GM21515 (cell line): ENCODE results near the gene EXOC6.
"Not testable (repeated sequence)": the region's sequence is repeated elsewhere in the genome, so short reads cannot be mapped to it uniquely, and the experiment has no call there.

Experiments used
- ATAC-seq: cut with Tn5 transposase; IDR thresholded peaks from one replicate; pipeline ENCODE4 v1.9.1; 2021; ENCODE audit not compliant: unreplicated experiment

Gene EXOC6

DNA sequence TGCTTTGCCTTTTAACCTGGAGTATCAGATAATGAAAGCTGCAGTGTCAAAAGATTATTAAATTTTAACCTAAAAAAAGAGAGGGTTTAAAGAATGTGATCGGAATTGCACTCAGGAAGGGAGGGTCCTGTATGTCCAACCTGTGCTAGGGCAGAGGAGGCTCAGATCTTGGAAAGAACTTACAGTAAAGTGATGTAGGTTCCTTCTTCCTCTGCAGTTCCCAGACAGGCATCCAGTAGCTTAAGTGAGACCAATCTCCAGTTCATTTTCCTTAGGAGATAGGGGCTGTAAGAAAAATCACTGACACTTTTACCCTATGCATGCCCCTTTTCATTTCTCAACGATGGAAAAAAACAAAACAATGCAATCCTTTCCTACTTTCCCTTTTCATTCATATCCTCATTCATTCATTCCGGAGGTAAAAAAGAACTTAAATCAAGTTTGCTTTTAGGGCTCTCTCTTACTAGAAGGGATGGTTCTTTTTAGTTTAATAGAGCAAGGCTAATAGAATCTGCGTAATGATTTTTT is 28.3 kb downstream of the EXOC6 start:
- no peak for ATAC-seq

DNA sequence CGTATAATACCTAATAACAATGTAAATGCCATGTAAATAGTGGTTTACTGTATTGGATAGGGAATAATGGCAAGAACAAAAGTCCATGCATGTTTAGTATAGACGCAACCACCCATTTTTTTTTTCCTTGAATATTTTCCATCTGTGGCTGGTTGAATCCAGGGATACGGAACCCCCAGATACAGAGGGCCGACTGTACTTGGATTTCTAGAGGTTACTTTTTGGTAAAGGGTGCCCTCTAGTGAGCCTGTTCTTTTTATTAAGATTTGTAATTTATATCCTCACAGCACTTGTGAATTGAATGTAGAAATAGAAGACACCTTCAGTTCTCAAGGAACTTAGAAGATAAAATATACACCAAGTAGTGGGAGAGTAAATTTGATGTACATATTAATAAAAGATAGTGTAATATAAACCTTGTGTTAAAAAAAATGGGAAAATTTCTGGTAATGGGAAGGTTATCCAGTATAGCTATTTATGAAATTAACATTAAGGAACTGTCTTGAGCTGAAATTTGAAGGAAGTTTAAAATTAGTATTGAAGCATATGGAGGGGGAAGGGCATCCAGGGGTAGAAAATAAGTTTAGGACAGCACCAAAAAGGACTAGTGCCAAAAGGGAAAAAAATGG is 32.0 kb downstream of the EXOC6 start:
- no peak for ATAC-seq

DNA sequence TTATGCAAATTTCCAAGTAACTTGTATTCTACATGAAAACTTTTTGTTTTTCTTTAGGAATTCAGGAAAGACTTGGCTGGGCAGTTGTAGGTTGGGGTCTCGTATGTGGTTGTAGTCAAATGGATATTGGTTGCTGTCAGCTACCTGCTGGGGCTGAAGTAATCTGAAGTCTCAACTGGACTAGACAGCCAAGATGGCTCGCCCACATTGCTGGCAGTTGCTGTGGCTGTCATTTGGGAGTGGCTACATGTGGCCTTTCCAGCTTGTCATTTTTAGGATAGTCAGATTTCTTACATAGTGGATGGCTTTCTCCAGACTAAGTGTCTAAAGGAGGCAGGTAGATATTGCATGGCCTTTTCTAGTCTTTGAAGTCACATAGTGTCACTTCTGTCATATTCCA is 32.6 kb downstream of the EXOC6 start:
- ATAC-seq: no peak

DNA sequence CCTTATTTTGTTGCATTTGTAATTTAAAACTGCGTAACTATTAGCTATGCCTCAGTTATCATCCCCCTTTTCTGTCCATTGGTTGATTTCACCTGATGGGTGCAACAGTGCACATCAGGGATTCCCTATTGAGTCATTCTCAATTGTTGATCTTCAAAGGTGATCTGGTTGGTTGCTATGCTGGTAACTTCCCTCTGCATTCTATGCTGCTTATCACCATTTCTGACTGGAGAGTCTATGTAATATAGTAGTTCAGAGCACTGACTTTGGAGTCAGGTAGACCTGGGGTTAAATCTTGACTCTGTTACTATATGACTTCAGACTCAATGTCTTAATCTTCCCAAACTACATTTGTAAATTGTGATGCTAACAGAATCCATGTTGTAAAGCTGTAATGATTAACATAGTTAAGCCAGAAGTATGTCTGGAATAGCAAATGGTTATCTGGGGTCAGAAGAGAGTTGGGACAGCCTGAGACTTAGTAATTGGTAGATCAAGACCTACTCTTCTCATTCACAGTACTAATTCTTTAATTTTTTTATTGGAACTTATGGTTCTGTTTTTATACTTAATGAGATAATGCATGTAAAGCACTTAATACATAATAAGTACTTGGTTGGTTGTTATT is 38.1 kb downstream of the EXOC6 start:
- ATAC-seq: no peak

DNA sequence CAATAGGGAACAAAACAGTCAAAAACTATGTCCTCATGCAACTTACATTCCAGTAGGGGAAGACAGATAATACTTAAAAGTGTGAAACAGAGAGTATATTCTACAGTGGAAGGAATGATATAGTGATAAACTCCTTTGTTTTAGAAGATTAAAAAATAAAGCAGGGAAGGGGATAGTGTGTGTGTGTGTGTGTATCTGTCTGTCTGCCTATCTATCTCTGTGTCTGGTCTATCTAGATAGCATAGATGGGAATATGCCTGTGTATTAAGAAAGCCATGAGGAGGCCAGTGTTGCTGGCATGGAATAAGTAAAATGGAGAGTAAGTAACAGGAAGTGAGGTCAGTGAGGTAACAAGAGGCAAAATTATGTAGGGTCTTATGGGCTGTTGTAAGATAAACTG is 42.2 kb downstream of the EXOC6 start:
- ATAC-seq: no peak

DNA sequence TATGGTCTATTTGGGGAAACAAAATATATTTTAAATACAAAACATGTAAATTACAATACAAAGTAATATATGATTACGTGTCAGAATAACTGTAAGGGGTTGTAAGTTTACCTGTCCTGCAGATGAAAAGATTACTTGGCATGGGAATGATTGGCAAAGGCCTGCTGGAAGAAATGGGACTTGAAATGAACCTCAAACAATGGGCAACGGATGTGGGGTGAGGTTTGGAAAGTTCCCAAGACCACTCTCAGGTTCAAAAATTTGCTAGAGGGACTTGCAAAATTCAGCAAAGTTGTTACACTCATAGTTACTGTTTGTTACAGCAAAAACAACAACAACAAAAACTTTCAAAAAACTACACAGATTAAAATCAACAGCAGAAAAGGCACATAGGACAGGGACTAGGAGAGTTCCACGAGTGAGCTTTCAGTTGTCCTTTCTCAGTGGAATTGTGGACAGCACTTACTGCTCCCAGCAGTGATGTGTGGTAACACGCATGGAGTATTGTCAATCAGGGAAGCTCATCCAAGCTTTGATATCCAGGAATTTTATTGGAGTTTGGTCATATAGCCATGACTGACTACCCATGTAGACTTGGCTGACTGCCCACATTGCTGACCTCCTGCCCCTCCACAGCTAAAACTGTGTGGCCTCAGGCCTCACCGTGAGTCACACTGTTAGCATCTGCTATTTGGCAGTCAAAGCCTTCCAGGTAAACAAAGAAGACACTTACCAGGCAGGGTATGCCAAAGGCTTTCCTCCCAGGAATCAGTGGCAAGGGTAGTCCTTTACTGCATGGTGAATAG is 43.8 kb downstream of the EXOC6 start:
- ATAC-seq: no peak

DNA sequence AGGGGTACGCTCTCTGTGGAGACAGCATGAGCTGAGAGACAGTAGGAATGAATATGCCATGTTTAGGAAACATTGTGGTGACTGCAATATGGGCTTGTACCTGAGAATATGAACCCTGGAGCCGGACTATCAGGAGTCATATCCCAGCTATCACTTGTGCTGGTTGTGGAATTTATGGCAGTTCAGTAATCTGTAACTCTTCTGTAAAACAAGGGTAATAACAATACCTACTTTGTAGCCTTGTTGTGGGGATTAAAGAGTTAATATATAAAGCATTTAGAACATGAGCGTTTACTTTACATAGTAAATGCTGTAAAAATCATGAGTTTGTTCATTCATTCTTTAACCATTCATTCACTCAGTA is 44.4 kb downstream of the EXOC6 start:
- no peak for ATAC-seq

DNA sequence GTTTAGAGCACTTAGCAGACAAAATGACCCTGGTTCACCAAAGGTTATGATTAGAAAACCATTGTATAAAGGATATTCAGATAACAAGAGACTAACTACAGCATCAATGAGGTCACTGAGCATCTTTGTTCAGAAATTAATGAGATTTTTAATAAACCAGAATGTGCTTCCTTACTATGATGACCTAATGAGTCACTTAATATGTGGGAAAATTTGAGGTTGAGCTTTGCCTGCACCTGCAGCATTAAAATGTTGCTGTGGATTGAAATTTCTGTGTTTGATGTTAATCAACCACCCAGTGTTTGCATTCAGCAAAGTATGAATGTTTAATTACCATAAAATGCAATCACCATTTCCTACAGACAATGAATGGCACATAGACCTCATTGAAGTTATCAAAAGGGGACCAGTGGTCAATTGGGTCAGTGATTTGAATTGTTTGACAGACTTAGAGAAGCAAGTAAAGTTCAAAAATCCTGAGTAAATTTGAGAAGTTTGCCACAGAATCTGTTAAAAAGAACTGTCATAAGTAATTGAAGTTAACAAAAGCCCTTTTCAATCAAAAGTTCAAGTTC is 45.8 kb downstream of the EXOC6 start:
- no peak for ATAC-seq

DNA sequence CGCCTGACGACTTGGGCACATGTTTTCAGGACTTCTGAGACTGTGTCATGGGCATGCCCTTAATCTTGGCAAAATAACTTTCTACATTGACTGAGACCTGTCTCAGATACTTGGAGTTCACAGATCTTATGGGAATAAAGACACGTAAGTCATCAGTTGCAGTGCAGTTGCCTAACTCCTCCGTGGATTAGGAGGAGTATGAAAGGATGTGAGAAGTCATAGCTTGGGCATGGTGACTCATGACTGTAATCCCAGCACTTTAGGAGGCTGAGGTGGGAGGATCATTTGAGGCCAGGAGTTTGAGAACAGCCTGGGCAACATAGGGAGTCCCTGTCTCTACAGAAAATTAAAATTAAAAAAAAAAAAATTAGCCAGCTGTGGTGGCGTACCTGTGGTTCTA is 49.6 kb downstream of the EXOC6 start:
- no peak for ATAC-seq

DNA sequence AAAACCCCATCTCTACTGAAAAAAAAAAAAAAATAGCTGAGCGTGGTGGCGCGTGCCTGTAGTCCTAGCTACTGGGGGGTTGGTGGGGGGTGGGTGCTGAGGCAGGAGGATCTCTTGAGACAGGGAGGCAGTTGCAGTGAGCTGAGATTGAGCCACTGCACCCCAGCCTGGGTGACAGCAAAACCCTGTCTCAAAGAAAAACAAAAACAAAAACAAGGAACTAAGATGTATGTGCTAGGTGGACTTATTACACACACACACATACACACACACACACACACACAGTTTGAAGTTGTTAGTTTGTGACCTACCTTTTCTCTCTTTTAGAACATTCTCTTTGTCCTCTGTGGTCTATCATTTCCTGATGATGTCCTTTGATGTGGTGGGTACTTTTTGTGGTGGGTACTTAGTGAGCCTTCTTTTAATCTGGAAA is 53.5 kb downstream of the EXOC6 start:
- ATAC-seq: no peak

DNA sequence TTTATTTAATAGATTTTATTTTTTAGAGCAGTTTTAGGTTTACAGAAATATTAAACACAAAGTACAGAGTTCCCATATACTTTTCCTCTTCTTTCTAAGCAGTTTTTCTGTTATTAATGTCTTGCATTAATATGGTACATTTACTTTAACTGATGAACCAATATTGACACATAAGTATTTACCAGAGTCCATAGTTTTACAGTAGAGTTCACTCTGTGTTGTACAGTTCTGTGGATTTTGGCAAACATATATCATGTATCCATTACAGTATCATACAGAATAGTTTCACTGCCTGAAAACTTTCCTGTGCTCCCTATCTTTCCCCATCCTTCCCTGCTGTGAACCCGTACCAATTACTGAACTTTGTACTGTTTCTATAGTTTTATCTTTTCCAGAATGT is 55.3 kb downstream of the EXOC6 start:
- no peak for ATAC-seq

DNA sequence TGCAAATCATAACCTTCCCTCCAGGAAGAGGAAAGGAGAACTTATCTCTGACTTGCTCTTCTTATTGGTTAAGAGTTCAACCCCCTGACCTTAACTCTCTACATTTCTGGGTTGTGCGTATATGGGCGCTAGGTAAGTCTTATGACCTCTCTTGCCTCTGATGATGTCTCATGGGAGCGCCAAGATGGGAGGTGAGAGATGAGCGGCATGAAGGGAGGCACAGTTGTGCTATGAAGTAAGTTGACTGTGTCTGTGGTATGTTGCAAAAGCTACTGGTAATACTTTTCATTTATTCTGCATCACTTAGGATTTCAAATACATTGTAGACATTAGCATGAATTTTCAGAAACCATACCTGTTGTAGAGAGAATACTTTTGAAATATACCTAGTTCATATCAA is 59.0 kb downstream of the EXOC6 start:
- no peak for ATAC-seq

DNA sequence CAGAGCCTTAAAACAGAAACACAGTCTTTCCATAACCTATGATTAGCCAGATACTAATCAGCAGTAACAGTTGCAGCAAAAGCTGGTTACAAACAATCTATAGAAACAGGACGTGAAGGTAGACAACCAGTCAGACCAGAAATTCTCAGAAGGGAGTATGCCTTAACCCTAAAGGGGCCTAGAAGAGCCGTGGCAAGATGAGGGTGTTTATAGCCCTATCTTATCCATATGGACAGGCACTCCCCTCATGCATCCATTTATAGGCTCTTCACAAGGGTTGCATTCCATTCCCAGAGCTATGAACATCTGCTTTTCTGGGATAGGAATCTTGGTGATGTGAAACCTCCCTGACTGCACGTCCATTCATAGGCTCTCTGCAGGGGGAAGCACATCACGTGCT is 64.3 kb downstream of the EXOC6 start:
- not testable (repeated sequence) for ATAC-seq

DNA sequence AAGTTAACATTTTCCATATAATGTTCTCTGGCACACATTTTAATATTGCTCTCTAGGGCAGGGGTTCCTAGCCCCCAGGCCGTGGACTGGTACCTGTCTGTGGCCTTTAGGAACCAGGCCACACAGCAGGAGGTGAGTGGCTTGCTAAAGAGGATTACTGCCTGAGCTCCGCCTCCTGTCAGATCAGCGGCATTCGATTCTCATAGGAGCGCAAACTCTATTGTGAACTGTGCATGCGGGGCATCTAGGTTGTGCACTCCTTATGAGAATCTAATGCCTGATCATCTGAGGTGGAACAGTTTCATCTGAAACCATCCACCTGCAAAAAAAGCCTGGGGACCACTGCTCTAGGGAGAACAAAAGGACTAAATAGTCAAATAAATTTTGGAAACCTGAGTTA is 65.7 kb downstream of the EXOC6 start:
- no peak for ATAC-seq

DNA sequence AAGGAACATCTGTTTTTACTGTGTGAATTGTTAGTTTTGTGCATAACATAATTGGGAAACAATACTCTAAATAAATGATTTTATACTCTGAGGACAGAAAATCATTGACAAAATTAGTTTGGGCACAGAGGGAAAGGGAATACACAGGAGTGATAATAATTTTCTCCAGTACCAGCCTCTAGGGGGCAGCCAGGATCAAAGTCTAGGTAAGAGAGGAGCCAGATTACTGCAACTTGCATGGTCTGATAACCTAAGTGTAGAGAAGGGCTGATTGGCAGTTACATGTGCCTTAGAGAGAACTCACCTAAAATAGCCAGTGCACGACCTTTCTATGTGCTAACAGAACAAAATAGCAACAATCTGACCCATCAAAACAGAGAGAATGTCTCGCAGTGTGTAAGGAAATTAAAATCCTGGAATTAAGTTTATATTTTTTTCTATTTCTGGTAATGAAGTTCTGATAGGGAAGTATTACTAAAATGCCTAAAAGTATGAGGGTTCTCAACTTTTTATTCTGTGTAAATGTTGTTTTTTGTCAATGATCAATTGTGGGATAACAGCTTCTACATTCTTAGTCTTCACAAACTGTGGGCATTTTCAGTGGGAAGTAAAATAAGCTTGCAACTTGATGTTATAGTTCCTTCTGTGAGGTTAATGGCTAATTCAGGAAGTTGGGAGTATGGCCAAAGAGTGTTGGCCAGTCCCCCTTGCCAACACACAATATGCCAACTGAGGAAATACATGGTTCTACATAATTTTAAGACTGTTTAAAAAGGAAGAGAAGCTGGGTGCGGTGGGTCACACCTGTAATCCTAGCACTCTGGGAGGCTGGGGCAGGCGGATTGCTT is 66.4 kb downstream of the EXOC6 start:
- ATAC-seq: peak; percentile 72

DNA sequence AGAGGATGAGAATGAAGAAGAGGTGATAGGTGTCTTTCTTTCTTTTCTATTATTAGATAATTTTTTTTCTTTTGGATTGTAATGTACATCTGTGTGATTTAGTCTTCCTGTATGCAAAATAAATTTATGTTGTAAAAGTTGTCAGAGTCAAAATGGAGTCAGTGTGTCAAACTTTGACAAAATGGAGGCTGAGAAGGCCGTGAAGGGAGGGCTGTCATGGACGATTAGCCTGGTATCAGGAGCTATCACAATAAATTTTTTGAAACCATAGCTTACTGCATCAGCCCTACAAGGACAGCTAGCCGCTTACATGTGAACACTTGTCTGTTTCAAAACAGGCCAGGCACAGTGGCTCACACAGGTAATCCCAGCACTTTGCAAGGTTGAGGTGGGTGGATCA is 67.6 kb downstream of the EXOC6 start:
- ATAC-seq: no peak

DNA sequence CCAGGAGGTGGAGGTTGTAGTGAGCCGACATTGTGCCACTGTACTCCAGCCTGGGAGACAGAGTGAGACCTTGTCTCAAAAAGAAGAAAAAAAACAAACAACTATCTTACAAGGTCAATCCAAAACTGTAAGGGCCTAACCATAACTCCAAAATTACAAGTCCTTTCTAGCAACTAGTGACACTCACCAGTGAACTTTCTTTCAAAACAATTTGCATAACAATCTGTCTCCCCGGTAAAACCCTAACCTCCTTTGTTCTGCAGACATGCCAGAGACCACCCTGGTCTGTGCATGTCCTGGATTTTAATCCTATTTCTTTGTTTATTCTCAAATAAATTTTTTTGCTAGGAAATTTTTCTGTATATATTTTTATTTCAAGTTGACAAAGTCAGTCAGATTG is 68.1 kb downstream of the EXOC6 start:
- ATAC-seq: no peak

DNA sequence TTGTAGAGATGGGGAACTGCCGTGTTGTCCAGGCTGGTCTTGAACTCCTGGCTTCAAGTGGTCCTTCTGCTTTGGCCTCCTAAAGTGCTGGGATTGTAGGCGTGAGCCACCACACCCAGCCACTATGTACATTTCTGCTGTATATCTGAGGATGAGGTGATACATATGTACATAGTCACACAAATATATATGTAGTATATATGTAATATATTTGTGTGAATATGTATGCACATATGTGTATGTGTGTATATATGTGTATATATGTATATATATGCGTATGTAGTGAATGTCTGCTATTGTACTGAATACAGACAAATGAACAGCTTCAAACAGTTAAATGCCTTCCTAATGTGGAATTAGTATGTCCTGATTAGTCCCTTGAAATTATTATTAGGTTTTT is 70.3 kb downstream of the EXOC6 start:
- ATAC-seq: no peak

DNA sequence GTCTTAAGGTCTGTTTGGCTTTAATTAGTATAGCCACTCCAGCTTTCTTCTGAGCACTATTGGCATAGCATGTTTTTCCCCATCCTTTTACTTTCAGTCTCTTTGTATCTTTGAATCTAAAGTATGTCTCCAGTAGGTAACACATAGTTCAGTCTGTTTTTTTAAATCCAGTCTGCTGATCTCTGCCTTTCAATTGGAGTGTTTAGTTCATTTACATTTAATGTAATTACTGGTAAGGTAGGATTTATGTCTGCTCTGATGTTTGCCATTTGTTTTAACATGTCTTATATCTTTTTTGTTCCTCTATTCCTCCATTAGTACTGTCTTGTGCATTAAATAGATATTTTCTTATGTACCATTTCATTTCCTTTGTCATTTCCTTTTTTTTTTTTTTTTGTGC is 72.5 kb downstream of the EXOC6 start:
- ATAC-seq: no peak

DNA sequence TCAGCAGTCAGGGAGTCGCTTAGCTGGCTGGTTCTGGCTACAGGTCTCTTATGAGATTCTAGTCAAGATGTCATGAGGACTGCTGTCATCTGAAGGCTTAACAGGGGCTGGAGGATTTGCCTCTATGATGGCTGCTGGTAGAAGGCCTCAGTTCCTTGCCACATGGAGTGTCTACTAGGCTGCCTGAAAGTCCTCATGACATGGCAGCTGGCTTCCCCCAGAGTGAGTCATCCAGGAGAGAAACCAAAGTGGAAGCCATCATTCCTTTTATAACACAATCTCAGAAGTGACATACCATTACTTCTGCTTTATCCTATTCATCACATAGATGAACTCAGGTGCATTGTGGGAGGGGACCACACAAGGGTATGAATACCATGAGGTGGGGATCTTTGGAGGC is 75.1 kb downstream of the EXOC6 start:
- no peak for ATAC-seq

DNA sequence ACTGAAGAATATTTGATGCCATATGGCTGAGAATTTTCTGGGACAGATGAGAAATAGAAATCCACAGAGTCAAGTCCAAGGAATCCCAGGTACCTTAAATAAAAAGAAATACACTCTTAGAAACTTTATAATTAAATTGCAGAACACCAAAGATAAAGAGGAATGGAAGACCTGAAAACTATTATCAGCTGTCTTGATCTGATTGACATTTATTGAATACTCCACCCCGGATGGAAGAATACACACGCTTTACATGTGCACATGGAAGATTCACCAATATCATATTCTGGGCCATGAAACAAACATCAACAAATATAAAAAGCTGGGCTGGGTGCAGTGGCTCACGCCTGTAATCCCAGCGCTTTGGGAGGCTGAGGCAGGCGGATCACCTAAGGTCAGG is 81.6 kb downstream of the EXOC6 start:
- no peak for ATAC-seq
